ENCODE results near the gene NXT2.

NXT2 gene

DNA sequence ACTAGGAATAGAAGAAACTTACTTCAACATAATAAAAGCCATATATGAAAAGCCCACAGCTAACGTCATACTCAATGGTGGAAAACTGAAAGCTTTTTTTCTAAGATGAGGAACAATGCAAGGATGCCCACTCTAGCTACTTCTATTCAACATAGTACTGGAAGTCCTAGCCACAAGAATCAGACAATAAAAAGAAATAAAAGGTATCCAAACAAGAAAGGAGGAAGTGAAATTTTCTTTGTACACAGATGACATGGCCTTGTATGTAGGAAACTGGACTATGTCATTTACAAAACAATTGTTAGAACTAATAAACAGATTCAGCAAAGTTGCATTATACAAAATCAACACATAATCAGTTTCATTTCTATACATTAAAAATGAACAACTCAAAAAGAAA is 25.5 kb upstream of the NXT2 start:
- TF ChIP-seq ZNF565 (CRISPR knock-in tag; conservative IDR thresholded peaks at IDR 0.05; ENCODE audit: low read depth): no peak
- TF ChIP-seq RARB (CRISPR knock-in tag; IDR thresholded peaks at IDR 0.05): no peak
- no peak for TF ChIP-seq ARNTL (CRISPR knock-in tag; IDR thresholded peaks at IDR 0.05; ENCODE audit: borderline replicate concordance, low read depth)
- no peak for TF ChIP-seq ZC3H10 (CRISPR knock-in tag; IDR thresholded peaks at IDR 0.05)
- TF ChIP-seq BACH2 (CRISPR knock-in tag; IDR thresholded peaks at IDR 0.05; ENCODE audit: borderline replicate concordance): no peak
- TF ChIP-seq CSDC2 (CRISPR knock-in tag; IDR thresholded peaks at IDR 0.05): no peak
- TF ChIP-seq TCF4 (CRISPR knock-in tag; IDR thresholded peaks at IDR 0.05; ENCODE audit: borderline replicate concordance): no peak
- no peak for TF ChIP-seq ZFP30 (CRISPR knock-in tag; IDR thresholded peaks at IDR 0.05)
- TF ChIP-seq OSR1 (CRISPR knock-in tag; IDR thresholded peaks at IDR 0.05): no peak
- TF ChIP-seq ISL1 (CRISPR knock-in tag; IDR thresholded peaks at IDR 0.05): no peak
- TF ChIP-seq, protein P1, sequence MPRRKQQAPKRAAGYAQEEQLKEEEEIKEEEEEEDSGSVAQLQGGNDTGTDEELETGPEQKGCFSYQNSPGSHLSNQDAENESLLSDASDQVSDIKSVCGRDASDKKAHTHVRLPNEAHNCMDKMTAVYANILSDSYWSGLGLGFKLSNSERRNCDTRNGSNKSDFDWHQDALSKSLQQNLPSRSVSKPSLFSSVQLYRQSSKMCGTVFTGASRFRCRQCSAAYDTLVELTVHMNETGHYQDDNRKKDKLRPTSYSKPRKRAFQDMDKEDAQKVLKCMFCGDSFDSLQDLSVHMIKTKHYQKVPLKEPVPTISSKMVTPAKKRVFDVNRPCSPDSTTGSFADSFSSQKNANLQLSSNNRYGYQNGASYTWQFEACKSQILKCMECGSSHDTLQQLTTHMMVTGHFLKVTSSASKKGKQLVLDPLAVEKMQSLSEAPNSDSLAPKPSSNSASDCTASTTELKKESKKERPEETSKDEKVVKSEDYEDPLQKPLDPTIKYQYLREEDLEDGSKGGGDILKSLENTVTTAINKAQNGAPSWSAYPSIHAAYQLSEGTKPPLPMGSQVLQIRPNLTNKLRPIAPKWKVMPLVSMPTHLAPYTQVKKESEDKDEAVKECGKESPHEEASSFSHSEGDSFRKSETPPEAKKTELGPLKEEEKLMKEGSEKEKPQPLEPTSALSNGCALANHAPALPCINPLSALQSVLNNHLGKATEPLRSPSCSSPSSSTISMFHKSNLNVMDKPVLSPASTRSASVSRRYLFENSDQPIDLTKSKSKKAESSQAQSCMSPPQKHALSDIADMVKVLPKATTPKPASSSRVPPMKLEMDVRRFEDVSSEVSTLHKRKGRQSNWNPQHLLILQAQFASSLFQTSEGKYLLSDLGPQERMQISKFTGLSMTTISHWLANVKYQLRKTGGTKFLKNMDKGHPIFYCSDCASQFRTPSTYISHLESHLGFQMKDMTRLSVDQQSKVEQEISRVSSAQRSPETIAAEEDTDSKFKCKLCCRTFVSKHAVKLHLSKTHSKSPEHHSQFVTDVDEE (CRISPR knock-in tag; IDR thresholded peaks at IDR 0.05): no peak
- TF ChIP-seq, protein P2, sequence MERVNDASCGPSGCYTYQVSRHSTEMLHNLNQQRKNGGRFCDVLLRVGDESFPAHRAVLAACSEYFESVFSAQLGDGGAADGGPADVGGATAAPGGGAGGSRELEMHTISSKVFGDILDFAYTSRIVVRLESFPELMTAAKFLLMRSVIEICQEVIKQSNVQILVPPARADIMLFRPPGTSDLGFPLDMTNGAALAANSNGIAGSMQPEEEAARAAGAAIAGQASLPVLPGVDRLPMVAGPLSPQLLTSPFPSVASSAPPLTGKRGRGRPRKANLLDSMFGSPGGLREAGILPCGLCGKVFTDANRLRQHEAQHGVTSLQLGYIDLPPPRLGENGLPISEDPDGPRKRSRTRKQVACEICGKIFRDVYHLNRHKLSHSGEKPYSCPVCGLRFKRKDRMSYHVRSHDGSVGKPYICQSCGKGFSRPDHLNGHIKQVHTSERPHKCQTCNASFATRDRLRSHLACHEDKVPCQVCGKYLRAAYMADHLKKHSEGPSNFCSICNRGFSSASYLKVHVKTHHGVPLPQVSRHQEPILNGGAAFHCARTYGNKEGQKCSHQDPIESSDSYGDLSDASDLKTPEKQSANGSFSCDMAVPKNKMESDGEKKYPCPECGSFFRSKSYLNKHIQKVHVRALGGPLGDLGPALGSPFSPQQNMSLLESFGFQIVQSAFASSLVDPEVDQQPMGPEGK (CRISPR knock-in tag; IDR thresholded peaks at IDR 0.05; ENCODE audit: borderline replicate concordance): no peak
- TF ChIP-seq, protein P3, sequence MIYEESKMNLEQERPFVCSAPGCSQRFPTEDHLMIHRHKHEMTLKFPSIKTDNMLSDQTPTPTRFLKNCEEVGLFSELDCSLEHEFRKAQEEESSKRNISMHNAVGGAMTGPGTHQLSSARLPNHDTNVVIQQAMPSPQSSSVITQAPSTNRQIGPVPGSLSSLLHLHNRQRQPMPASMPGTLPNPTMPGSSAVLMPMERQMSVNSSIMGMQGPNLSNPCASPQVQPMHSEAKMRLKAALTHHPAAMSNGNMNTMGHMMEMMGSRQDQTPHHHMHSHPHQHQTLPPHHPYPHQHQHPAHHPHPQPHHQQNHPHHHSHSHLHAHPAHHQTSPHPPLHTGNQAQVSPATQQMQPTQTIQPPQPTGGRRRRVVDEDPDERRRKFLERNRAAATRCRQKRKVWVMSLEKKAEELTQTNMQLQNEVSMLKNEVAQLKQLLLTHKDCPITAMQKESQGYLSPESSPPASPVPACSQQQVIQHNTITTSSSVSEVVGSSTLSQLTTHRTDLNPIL (CRISPR knock-in tag; IDR thresholded peaks at IDR 0.05; ENCODE audit: low read depth): no peak
- no peak for ATAC-seq

DNA sequence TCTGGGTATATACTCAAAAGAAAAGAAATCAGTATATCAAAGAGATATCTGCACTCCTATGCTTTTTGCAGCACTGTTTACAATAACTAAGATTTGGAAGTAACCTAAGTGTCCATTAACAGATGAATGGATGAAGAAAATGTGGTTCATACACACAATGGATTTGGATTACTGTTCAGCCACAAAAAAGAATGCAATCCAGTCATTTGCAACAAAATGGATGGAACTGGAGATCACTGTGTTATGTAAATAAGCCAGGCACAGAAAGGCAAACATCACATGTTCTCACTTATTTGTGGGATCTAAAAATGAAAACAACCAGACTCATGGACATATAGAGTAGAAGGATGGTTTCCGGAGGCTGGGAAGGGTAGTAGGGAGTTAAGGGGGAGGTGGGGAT is 17.6 kb upstream of the NXT2 start:
- ATAC-seq: no peak
- no peak for TF ChIP-seq PPARA (CRISPR knock-in tag; IDR thresholded peaks at IDR 0.05; ENCODE audit: borderline replicate concordance)
- TF ChIP-seq, protein P4, sequence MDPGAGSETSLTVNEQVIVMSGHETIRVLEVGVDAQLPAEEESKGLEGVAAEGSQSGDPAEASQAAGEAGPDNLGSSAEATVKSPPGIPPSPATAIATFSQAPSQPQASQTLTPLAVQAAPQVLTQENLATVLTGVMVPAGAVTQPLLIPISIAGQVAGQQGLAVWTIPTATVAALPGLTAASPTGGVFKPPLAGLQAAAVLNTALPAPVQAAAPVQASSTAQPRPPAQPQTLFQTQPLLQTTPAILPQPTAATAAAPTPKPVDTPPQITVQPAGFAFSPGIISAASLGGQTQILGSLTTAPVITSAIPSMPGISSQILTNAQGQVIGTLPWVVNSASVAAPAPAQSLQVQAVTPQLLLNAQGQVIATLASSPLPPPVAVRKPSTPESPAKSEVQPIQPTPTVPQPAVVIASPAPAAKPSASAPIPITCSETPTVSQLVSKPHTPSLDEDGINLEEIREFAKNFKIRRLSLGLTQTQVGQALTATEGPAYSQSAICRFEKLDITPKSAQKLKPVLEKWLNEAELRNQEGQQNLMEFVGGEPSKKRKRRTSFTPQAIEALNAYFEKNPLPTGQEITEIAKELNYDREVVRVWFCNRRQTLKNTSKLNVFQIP (CRISPR knock-in tag; IDR thresholded peaks at IDR 0.05; ENCODE audit: borderline replicate concordance, low read depth): no peak
- TF ChIP-seq BACH2 (CRISPR knock-in tag; IDR thresholded peaks at IDR 0.05; ENCODE audit: borderline replicate concordance): no peak
- no peak for TF ChIP-seq TOX (CRISPR knock-in tag; IDR thresholded peaks at IDR 0.05; ENCODE audit: borderline replicate concordance)
- TF ChIP-seq, protein P2 (CRISPR knock-in tag; IDR thresholded peaks at IDR 0.05; ENCODE audit: borderline replicate concordance): no peak
- TF ChIP-seq, protein P3 (CRISPR knock-in tag; IDR thresholded peaks at IDR 0.05; ENCODE audit: low read depth): no peak
- TF ChIP-seq ARNTL (CRISPR knock-in tag; IDR thresholded peaks at IDR 0.05; ENCODE audit: borderline replicate concordance, low read depth): no peak
- no peak for TF ChIP-seq ZNF70 (CRISPR knock-in tag; IDR thresholded peaks at IDR 0.05)
- TF ChIP-seq OSR1 (CRISPR knock-in tag; IDR thresholded peaks at IDR 0.05): no peak
- TF ChIP-seq GLIS3 (CRISPR knock-in tag; IDR thresholded peaks at IDR 0.05): no peak
- TF ChIP-seq CSDC2 (CRISPR knock-in tag; IDR thresholded peaks at IDR 0.05): no peak
- TF ChIP-seq ZNF565 (CRISPR knock-in tag; conservative IDR thresholded peaks at IDR 0.05; ENCODE audit: low read depth): no peak
- TF ChIP-seq, protein P5, sequence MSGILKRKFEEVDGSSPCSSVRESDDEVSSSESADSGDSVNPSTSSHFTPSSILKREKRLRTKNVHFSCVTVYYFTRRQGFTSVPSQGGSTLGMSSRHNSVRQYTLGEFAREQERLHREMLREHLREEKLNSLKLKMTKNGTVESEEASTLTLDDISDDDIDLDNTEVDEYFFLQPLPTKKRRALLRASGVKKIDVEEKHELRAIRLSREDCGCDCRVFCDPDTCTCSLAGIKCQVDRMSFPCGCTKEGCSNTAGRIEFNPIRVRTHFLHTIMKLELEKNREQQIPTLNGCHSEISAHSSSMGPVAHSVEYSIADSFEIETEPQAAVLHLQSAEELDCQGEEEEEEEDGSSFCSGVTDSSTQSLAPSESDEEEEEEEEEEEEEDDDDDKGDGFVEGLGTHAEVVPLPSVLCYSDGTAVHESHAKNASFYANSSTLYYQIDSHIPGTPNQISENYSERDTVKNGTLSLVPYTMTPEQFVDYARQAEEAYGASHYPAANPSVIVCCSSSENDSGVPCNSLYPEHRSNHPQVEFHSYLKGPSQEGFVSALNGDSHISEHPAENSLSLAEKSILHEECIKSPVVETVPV (CRISPR knock-in tag; IDR thresholded peaks at IDR 0.05): no peak
- no peak for TF ChIP-seq ESRRG (CRISPR knock-in tag; IDR thresholded peaks at IDR 0.05)
- TF ChIP-seq RARB (CRISPR knock-in tag; IDR thresholded peaks at IDR 0.05): no peak
- TF ChIP-seq ISL1 (CRISPR knock-in tag; IDR thresholded peaks at IDR 0.05): no peak
- no peak for TF ChIP-seq ZNF8 (CRISPR knock-in tag; IDR thresholded peaks at IDR 0.05)
- TF ChIP-seq ZFP3 (CRISPR knock-in tag; IDR thresholded peaks at IDR 0.05): no peak
- no peak for TF ChIP-seq ZFP30 (CRISPR knock-in tag; IDR thresholded peaks at IDR 0.05)

Measured in SK-N-SH treated with all-trans-retinoic acid at 6 μM for 48 hours (cell line).